ENCODE data around the gene CCND3.

- TF ChIP-seq, protein P1, sequence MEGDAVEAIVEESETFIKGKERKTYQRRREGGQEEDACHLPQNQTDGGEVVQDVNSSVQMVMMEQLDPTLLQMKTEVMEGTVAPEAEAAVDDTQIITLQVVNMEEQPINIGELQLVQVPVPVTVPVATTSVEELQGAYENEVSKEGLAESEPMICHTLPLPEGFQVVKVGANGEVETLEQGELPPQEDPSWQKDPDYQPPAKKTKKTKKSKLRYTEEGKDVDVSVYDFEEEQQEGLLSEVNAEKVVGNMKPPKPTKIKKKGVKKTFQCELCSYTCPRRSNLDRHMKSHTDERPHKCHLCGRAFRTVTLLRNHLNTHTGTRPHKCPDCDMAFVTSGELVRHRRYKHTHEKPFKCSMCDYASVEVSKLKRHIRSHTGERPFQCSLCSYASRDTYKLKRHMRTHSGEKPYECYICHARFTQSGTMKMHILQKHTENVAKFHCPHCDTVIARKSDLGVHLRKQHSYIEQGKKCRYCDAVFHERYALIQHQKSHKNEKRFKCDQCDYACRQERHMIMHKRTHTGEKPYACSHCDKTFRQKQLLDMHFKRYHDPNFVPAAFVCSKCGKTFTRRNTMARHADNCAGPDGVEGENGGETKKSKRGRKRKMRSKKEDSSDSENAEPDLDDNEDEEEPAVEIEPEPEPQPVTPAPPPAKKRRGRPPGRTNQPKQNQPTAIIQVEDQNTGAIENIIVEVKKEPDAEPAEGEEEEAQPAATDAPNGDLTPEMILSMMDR (IDR thresholded peaks at IDR 0.05), result no peak
- no peak for TF ChIP-seq POLR2A (IDR thresholded peaks at IDR 0.05)
These were observed 24.1 kb downstream of the CCND3 start for GRCh38 chr6:41917528-41917927.
